Measurements from ENCODE around the gene ARL2. TPM values are rescaled to one million over a fixed set of nuclear protein-coding genes. Genes with fewer than 3 reads are reported as not detected.

The ARL2 gene
- total RNA-seq, 1 donor from 2014 or later = 118 TPM

- no peak for DNase-seq (ENCODE audit: extremely low spot score, unreplicated experiment)
- Mint-ChIP-seq H3K27me3 (ENCODE audit: unreplicated experiment) (no peaks in the 10 kb centered on the region), H3K27ac (ENCODE audit: unreplicated experiment) (no peak overlapping the region), H3K4me3 (ENCODE audit: unreplicated experiment) (no peak overlapping the region), H3K4me1 (ENCODE audit: unreplicated experiment) (no peaks in the 10 kb centered on the region), H3K36me3 (ENCODE audit: unreplicated experiment) (no peaks in the 10 kb centered on the region), H3K9me3 (ENCODE audit: unreplicated experiment) (no peaks in the 10 kb centered on the region)
- TF ChIP-seq, protein P1, sequence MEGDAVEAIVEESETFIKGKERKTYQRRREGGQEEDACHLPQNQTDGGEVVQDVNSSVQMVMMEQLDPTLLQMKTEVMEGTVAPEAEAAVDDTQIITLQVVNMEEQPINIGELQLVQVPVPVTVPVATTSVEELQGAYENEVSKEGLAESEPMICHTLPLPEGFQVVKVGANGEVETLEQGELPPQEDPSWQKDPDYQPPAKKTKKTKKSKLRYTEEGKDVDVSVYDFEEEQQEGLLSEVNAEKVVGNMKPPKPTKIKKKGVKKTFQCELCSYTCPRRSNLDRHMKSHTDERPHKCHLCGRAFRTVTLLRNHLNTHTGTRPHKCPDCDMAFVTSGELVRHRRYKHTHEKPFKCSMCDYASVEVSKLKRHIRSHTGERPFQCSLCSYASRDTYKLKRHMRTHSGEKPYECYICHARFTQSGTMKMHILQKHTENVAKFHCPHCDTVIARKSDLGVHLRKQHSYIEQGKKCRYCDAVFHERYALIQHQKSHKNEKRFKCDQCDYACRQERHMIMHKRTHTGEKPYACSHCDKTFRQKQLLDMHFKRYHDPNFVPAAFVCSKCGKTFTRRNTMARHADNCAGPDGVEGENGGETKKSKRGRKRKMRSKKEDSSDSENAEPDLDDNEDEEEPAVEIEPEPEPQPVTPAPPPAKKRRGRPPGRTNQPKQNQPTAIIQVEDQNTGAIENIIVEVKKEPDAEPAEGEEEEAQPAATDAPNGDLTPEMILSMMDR (IDR thresholded peaks at IDR 0.05) = no peak
These were observed 46.2 kb downstream of the ARL2 start for GRCh38 chr11:65059959-65060824.

DNA sequence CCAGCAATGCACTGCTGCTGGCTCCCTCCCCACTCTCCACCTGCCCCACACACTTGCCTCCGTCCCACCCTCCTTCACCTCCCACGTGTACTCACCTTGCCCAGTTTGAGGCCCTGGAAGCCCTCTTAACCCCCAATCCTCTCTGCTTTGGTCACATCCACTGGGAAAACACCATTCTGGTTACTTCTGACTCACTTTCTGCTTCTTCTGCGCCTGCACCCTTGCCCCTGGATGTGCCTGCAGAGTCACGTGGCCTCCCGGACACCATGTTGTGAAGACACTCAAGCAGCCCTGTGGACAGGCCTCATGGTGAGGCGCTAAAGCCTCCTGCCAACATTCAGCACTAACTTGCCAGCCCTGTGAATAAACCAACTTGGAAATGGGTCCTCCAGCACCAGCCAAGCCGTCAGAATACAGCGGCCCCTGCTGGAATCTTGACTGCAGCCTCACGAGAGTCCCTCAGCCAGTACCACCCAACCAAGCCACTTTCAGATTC is 47.0 kb downstream of the ARL2 start:
- H3K27ac Mint-ChIP-seq (ENCODE audit: unreplicated experiment) = no peak overlapping the region
- no peaks in the 10 kb centered on the region for H3K36me3 Mint-ChIP-seq (ENCODE audit: unreplicated experiment)
- TF ChIP-seq, protein P1 (IDR thresholded peaks at IDR 0.05) = peak; percentile 27
- DNase-seq (ENCODE audit: extremely low spot score, unreplicated experiment) = no peak
- H3K4me1 Mint-ChIP-seq (ENCODE audit: unreplicated experiment) = no peaks in the 10 kb centered on the region
- H3K9me3 Mint-ChIP-seq (ENCODE audit: unreplicated experiment) = no peaks in the 10 kb centered on the region
- H3K27me3 Mint-ChIP-seq (ENCODE audit: unreplicated experiment) = no peaks in the 10 kb centered on the region
- no peak overlapping the region for H3K4me3 Mint-ChIP-seq (ENCODE audit: unreplicated experiment)

GRCh38 chr11:65063532-65063931 is 49.6 kb downstream of the ARL2 start:
- DNase-seq (ENCODE audit: extremely low spot score, unreplicated experiment) = no peak
- no peak overlapping the region for H3K27ac Mint-ChIP-seq (ENCODE audit: unreplicated experiment)
- no peak overlapping the region for H3K4me3 Mint-ChIP-seq (ENCODE audit: unreplicated experiment)
- TF ChIP-seq, protein P1 (IDR thresholded peaks at IDR 0.05) = no peak
- no peaks in the 10 kb centered on the region for H3K9me3 Mint-ChIP-seq (ENCODE audit: unreplicated experiment)
- H3K27me3 Mint-ChIP-seq (ENCODE audit: unreplicated experiment) = no peaks in the 10 kb centered on the region
- H3K36me3 Mint-ChIP-seq (ENCODE audit: unreplicated experiment) = no peaks in the 10 kb centered on the region
- no peaks in the 10 kb centered on the region for H3K4me1 Mint-ChIP-seq (ENCODE audit: unreplicated experiment)

DNA sequence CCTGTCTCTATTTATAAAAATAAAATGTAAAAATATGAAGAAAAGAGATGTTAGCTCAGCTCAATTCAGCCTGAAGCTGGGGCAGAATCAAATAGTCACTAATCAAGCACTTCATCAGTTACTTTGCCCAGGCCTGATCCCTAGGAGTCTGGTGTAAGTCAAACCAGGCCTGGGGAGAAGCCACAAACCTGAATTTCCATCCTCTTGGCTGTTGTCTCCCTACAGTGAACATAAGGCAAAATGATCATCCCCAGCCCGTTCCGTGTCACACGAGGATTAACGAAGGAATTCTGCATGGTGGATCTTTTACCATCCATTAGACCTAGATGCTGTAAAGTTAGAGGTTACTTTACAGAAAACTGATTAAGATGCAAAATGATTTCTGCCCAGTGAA is 50.9 kb downstream of the ARL2 start:
- no peaks in the 10 kb centered on the region for H3K4me1 Mint-ChIP-seq (ENCODE audit: unreplicated experiment)
- no peaks in the 10 kb centered on the region for H3K9me3 Mint-ChIP-seq (ENCODE audit: unreplicated experiment)
- H3K27me3 Mint-ChIP-seq (ENCODE audit: unreplicated experiment) = no peaks in the 10 kb centered on the region
- H3K4me3 Mint-ChIP-seq (ENCODE audit: unreplicated experiment) = no peak overlapping the region
- H3K27ac Mint-ChIP-seq (ENCODE audit: unreplicated experiment) = no peak overlapping the region
- TF ChIP-seq, protein P1 (IDR thresholded peaks at IDR 0.05) = no peak
- H3K36me3 Mint-ChIP-seq (ENCODE audit: unreplicated experiment) = no peaks in the 10 kb centered on the region
- no peak for DNase-seq (ENCODE audit: extremely low spot score, unreplicated experiment)

DNA sequence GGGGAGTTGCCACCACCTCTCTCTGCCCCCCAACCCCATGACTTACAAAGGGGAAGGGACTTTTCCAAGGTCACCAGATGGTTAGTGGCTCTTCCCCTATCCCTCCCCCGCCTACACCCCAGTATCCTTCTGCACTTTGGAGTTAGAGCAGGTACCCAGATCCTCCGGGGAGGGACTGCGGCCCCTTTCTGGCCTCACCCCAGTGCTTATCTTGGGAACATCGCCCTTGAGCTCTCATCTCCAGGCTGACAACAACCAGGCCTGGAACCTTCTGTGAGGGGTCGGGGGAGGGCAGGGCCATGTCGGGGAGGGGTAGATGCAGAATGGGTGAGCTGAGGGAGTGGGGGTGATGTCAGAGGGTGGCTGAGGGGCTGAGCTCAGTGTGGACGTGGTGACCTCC is 51.9 kb downstream of the ARL2 start:
- no peaks in the 10 kb centered on the region for H3K36me3 Mint-ChIP-seq (ENCODE audit: unreplicated experiment)
- no peak for DNase-seq (ENCODE audit: extremely low spot score, unreplicated experiment)
- H3K4me3 Mint-ChIP-seq (ENCODE audit: unreplicated experiment) = no peak overlapping the region
- no peaks in the 10 kb centered on the region for H3K27me3 Mint-ChIP-seq (ENCODE audit: unreplicated experiment)
- H3K27ac Mint-ChIP-seq (ENCODE audit: unreplicated experiment) = no peak overlapping the region
- no peaks in the 10 kb centered on the region for H3K4me1 Mint-ChIP-seq (ENCODE audit: unreplicated experiment)
- no peaks in the 10 kb centered on the region for H3K9me3 Mint-ChIP-seq (ENCODE audit: unreplicated experiment)
- TF ChIP-seq, protein P1 (IDR thresholded peaks at IDR 0.05) = no peak
